Renal pelvis (tissue), 12 donors: Measurements from ENCODE around the gene HSDL1. TPM values are rescaled to one million over a fixed set of nuclear protein-coding genes. Genes with fewer than 3 reads are reported as not detected.

ENCODE experiments used
- DNase-seq: peaks from one replicate; pipeline ENCODE4 v3.0.0-alpha.2; 2013
- long read RNA-seq, 16 experiments: transcript quantifications; one replicate each; lab custom pipeline, GENCODE V29; 2026
- polyA plus RNA-seq, 3 donors: library from polyadenylated mRNA; unstranded; fragments of 120-200 nt; gene quantifications; one replicate each; pipeline ENCODE4 v1.2.1, GENCODE V29; 2013; ENCODE audit not compliant: insufficient read length in 3 of 3

HSDL1 gene
- 10 to 100 TPM; 42.5 to 52.2 (median 42.7) TPM for polyA plus RNA-seq
- long read RNA-seq, donor 1, transcript HSDL1-201 (6 exons, 3,519 nt), result major isoform, 14 of 22 reads
- long read RNA-seq, donor 1, transcript HSDL1-208 (1 exons, 3,059 nt), result minor isoform, 8 of 22 reads
- long read RNA-seq, donor 1, partial matches to known transcripts, result 0 of 22 reads
- long read RNA-seq, donor 1, other reads (novel, unspliced or antisense), result 0 of 22 reads
- long read RNA-seq, donor 2, transcript HSDL1-208 (1 exons, 3,059 nt), result major isoform, 8 of 16 reads
- long read RNA-seq, donor 2, transcript HSDL1-201 (6 exons, 3,519 nt), result major isoform, 8 of 16 reads
- long read RNA-seq, donor 2, partial matches to known transcripts, result 0 of 16 reads
- long read RNA-seq, donor 2, other reads (novel, unspliced or antisense), result 0 of 16 reads
- long read RNA-seq, donor 3, transcript HSDL1-208 (1 exons, 3,059 nt), result major isoform, 8 of 11 reads
- long read RNA-seq, donor 3, partial matches to known transcripts, result 0 of 11 reads
- long read RNA-seq, donor 3, other reads (novel, unspliced or antisense), result 0 of 11 reads
- long read RNA-seq, donor 4, transcript HSDL1-208 (1 exons, 3,059 nt), result major isoform, 10 of 15 reads
- long read RNA-seq, donor 4, partial matches to known transcripts, result 0 of 15 reads
- long read RNA-seq, donor 4, other reads (novel, unspliced or antisense), result 0 of 15 reads
- long read RNA-seq, donor 5, transcript HSDL1-201 (6 exons, 3,519 nt), result major isoform, 5 of 8 reads
- long read RNA-seq, donor 5, partial matches to known transcripts, result 0 of 8 reads
- long read RNA-seq, donor 5, other reads (novel, unspliced or antisense), result 0 of 8 reads
- long read RNA-seq, donor 6, transcript HSDL1-201 (6 exons, 3,519 nt), result minor isoform, 6 of 25 reads
- long read RNA-seq, donor 6, transcript HSDL1-208 (1 exons, 3,059 nt), result major isoform, 16 of 25 reads
- long read RNA-seq, donor 6, partial matches to known transcripts, result 0 of 25 reads
- long read RNA-seq, donor 6, other reads (novel, unspliced or antisense), result 0 of 25 reads
- long read RNA-seq, donor 7, transcript HSDL1-201 (6 exons, 3,519 nt), result minor isoform, 11 of 28 reads
- long read RNA-seq, donor 7, transcript HSDL1-208 (1 exons, 3,059 nt), result major isoform, 17 of 28 reads
- long read RNA-seq, donor 7, partial matches to known transcripts, result 0 of 28 reads
- long read RNA-seq, donor 7, other reads (novel, unspliced or antisense), result 0 of 28 reads
- long read RNA-seq, donor 8, transcript HSDL1-208 (1 exons, 3,059 nt), result major isoform, 8 of 11 reads
- long read RNA-seq, donor 8, partial matches to known transcripts, result 0 of 11 reads
- long read RNA-seq, donor 8, other reads (novel, unspliced or antisense), result 0 of 11 reads
- long read RNA-seq, donor 9, transcript HSDL1-208 (1 exons, 3,059 nt), result major isoform, 15 of 29 reads
- long read RNA-seq, donor 9, transcript HSDL1-201 (6 exons, 3,519 nt), result minor isoform, 13 of 29 reads
- long read RNA-seq, donor 9, partial matches to known transcripts, result 0 of 29 reads
- long read RNA-seq, donor 9, other reads (novel, unspliced or antisense), result 0 of 29 reads
- long read RNA-seq, donor 10, transcript HSDL1-208 (1 exons, 3,059 nt), result major isoform, 18 of 24 reads
- long read RNA-seq, donor 10, partial matches to known transcripts, result 0 of 24 reads
- long read RNA-seq, donor 10, other reads (novel, unspliced or antisense), result 0 of 24 reads
- long read RNA-seq, donor 11, transcript HSDL1-208 (1 exons, 3,059 nt), result major isoform, 10 of 17 reads
- long read RNA-seq, donor 11, transcript HSDL1-201 (6 exons, 3,519 nt), result minor isoform, 6 of 17 reads
- long read RNA-seq, donor 11, partial matches to known transcripts, result 0 of 17 reads
- long read RNA-seq, donor 11, other reads (novel, unspliced or antisense), result 0 of 17 reads
- long read RNA-seq, donor 12, transcript HSDL1-201 (6 exons, 3,519 nt), result major isoform, 15 of 25 reads
- long read RNA-seq, donor 12, transcript HSDL1-208 (1 exons, 3,059 nt), result minor isoform, 7 of 25 reads
- long read RNA-seq, donor 12, partial matches to known transcripts, result 0 of 25 reads
- long read RNA-seq, donor 12, other reads (novel, unspliced or antisense), result 0 of 25 reads
- long read RNA-seq, donor 13, transcript HSDL1-208 (1 exons, 3,059 nt), result major isoform, 14 of 17 reads
- long read RNA-seq, donor 13, partial matches to known transcripts, result 0 of 17 reads
- long read RNA-seq, donor 13, other reads (novel, unspliced or antisense), result 0 of 17 reads
- long read RNA-seq, donor 14, result 0 reads
- long read RNA-seq, donor 15, result 0 reads
- long read RNA-seq, donor 16, transcript HSDL1-201 (6 exons, 3,519 nt), result minor isoform, 13 of 35 reads
- long read RNA-seq, donor 16, transcript HSDL1-208 (1 exons, 3,059 nt), result major isoform, 21 of 35 reads
- long read RNA-seq, donor 16, partial matches to known transcripts, result 0 of 35 reads
- long read RNA-seq, donor 16, other reads (novel, unspliced or antisense), result 0 of 35 reads

- peak; percentile 91 for DNase-seq
These were observed at the start of gene HSDL1, which contains the start of gene DNAAF1 for GRCh38 chr16:84144859-84145639. TSS of gene HSDL1 (minus strand) at chr16:84145177. CDS start at chr16:84131321, 13,856 bp downstream. TSS of gene DNAAF1 (plus strand) at chr16:84145308. CDS start at chr16:84145441, 133 bp downstream.

- no peak for DNase-seq
These were observed 49.0 kb upstream of the HSDL1 start for GRCh38 chr16:84194018-84194417.

- DNase-seq, result no peak
These were observed 48.5 kb upstream of the HSDL1 start for GRCh38 chr16:84193480-84193879.

GRCh38 chr16:84191466-84191865 lies 46.5 kb upstream of the HSDL1 start:
- no peak for DNase-seq

GRCh38 chr16:84190731-84191388 lies 45.9 kb upstream of the HSDL1 start, which contains the start of gene ADAD2:
TSS of gene ADAD2 (plus strand) at chr16:84191157. CDS start at chr16:84191231, 74 bp downstream.
- DNase-seq, result no peak

- DNase-seq, result peak; percentile 93
These were observed 41.9 kb upstream of the HSDL1 start, which contains the start of gene TAF1C for GRCh38 chr16:84186685-84187437. TSS of gene TAF1C (minus strand) at chr16:84187057. CDS start at chr16:84184988, 2,069 bp downstream.

- DNase-seq, result no peak
These were observed 39.8 kb upstream of the HSDL1 start for GRCh38 chr16:84184775-84185174.

GRCh38 chr16:84183911-84184591 lies 39.1 kb upstream of the HSDL1 start:
- no peak for DNase-seq

- DNase-seq, result no peak
These were observed 38.5 kb upstream of the HSDL1 start for GRCh38 chr16:84183572-84183875.

GRCh38 chr16:84182680-84183571 lies 37.9 kb upstream of the HSDL1 start:
- DNase-seq, result no peak

- DNase-seq, result no peak
These were observed 37.1 kb upstream of the HSDL1 start for GRCh38 chr16:84182104-84182503.

- no peak for DNase-seq
These were observed 36.4 kb upstream of the HSDL1 start for GRCh38 chr16:84181144-84181915.

GRCh38 chr16:84180519-84181140 lies 35.7 kb upstream of the HSDL1 start:
- no peak for DNase-seq
